Nephron (organoid): Measurements from ENCODE around the gene DDX59.

Experiments
- H3K27ac Mint-ChIP-seq, 3 experiments: 2 replicates each; pipeline ENCODE4 v1.8.0; 2020; ENCODE audit warnings: mixed read lengths in 3 of 3, mild to moderate bottlenecking in 2 of 3, moderate library complexity in 1 of 3
- H3K27me3 Mint-ChIP-seq: 2 replicates; pipeline ENCODE4 v1.8.0; 2021; ENCODE audit warnings: low read depth, mild to moderate bottlenecking, moderate library complexity, mixed read lengths
- H3K36me3 Mint-ChIP-seq: 2 replicates; pipeline ENCODE4 v1.8.0; 2020; ENCODE audit warnings: low read depth, mixed read lengths
- H3K4me1 Mint-ChIP-seq: 2 replicates; pipeline ENCODE4 v1.8.0; 2020; ENCODE audit warnings: mixed read lengths
- H3K4me3 Mint-ChIP-seq, 3 experiments: 2 replicates each; pipeline ENCODE4 v1.8.0; 2020; ENCODE audit warnings: mild to moderate bottlenecking in 3 of 3, mixed read lengths in 3 of 3, moderate library complexity in 2 of 3
- H3K9me3 Mint-ChIP-seq: 2 replicates; pipeline ENCODE4 v1.8.0; 2020; ENCODE audit warnings: mixed read lengths
- TF ChIP-seq, protein P1 (sequence below), 3 experiments: fragments of 200-600 bp; sonication (generic); IDR thresholded peaks; one replicate each; pipeline ENCODE4 v1.5.0; 2021; ENCODE audit warnings: antibody characterized with exemption in 3 of 3; ENCODE audit not compliant: unreplicated experiment in 3 of 3

The DDX59 gene

GRCh38 chr1:200626853-200627534 lies 42.7 kb downstream of the DDX59 start:
- H3K9me3 Mint-ChIP-seq, result no peaks in the 10 kb centered on the region
- no peaks in the 10 kb centered on the region for H3K27me3 Mint-ChIP-seq
- H3K4me3 Mint-ChIP-seq, result no peak overlapping the region
- no peak overlapping the region for H3K27ac Mint-ChIP-seq
- H3K4me1 Mint-ChIP-seq, result no peaks in the 10 kb centered on the region
- H3K36me3 Mint-ChIP-seq, result no peaks in the 10 kb centered on the region
- TF ChIP-seq, protein P1, sequence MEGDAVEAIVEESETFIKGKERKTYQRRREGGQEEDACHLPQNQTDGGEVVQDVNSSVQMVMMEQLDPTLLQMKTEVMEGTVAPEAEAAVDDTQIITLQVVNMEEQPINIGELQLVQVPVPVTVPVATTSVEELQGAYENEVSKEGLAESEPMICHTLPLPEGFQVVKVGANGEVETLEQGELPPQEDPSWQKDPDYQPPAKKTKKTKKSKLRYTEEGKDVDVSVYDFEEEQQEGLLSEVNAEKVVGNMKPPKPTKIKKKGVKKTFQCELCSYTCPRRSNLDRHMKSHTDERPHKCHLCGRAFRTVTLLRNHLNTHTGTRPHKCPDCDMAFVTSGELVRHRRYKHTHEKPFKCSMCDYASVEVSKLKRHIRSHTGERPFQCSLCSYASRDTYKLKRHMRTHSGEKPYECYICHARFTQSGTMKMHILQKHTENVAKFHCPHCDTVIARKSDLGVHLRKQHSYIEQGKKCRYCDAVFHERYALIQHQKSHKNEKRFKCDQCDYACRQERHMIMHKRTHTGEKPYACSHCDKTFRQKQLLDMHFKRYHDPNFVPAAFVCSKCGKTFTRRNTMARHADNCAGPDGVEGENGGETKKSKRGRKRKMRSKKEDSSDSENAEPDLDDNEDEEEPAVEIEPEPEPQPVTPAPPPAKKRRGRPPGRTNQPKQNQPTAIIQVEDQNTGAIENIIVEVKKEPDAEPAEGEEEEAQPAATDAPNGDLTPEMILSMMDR (IDR thresholded peaks at IDR 0.05; ENCODE audit: unreplicated experiment in 3 of 3), result no peak

- Mint-ChIP-seq H3K9me3 (no peaks in the 10 kb centered on the region), H3K4me3 (no peak overlapping the region)
- TF ChIP-seq, protein P1 (IDR thresholded peaks at IDR 0.05; ENCODE audit: unreplicated experiment in 3 of 3), result no peak
Measured at GRCh38 chr1:200625381-200625824, 44.3 kb downstream of the DDX59 start.

DNA sequence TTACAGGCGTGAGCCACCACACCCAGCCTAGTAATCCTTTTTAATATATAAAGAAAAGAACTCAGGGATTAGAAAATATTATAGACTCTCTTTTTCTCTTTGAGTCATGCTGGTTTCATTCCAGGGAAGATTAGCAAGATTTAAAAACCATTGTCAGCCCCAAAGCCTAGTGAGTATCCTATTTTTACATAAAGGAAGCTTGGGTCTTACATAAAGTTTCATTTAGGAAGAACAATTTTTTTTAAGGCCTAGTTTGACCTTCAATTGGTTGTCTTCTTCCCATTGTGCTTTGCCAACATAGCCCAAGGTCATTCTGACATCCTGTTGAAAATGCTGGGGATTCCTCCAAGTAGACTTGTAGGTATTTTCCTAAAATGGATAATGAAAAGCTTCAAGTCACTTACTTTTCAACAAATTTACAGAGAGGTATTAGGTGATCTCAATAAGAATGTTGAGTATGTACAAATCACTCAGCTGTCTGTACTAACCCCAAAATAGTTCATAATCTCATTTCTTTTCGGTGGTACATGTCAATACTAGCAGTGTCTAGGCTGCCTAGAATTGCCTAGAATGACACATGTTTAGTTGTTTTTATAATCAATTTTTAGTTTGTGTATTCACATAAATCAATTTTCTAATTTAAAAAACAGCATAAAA lies 44.9 kb downstream of the DDX59 start:
- peaks cover 4% of the 10 kb centered on the region for H3K4me1 Mint-ChIP-seq
- H3K9me3 Mint-ChIP-seq, result no peaks in the 10 kb centered on the region
- no peaks in the 10 kb centered on the region for H3K36me3 Mint-ChIP-seq
- no peak overlapping the region for H3K4me3 Mint-ChIP-seq
- H3K27me3 Mint-ChIP-seq, result no peaks in the 10 kb centered on the region
- no peak overlapping the region for H3K27ac Mint-ChIP-seq
- TF ChIP-seq, protein P1 (IDR thresholded peaks at IDR 0.05; ENCODE audit: unreplicated experiment in 3 of 3), result no peak

More at GRCh38 chr1:200625381-200625824, 44.3 kb downstream of the DDX59 start:
- Mint-ChIP-seq H3K27me3 (no peaks in the 10 kb centered on the region), H3K36me3 (no peaks in the 10 kb centered on the region), H3K27ac (no peak overlapping the region), H3K4me1 (no peaks in the 10 kb centered on the region)

DNA sequence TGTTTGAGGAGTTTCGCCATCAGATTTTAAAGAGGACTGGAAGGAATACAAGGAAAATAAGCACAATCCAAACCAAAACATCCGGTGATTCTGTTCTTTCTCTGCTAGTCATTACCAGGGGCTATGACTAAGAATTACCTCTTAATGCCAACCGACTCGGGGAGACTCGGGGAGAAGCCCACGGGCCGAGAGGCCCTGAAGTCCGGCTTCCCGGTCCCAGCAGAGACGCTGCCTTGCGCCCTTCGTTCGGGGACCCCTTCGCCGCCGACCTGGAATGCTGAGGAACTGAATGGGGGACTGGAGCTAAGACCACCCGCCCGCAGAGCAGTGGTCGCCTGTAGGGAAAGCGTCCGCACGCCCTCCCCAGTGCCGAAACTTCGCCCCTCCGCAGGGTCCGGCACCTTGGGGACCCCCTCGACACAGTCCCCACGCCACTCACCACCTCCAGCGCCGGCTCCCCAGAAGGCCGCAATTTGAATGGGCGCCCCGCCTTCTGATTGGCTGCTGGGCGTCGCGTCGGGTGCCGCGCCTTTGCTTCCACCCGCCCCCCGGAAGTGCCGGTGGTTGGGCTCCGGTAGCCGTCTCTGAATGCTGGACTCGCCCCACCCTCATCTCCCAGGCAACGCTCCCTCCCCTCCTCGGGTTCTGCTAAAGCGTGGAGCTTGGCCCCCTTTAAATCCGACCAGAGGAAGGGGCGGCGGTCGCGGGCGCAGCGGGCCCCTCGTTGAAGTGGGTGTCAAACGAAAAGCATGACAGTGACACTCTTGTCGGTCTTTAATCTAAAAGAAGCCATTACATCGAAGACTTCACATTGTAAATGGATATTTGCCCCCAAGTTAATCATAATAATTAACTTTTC lies 49.2 kb downstream of the DDX59 start, which contains the start of gene KIF14:
Gene KIF14 (minus strand): TSS at position 479 of the 859 bp plus-strand sequence. CDS start 2,028 bp downstream, outside the sequence.
- Mint-ChIP-seq H3K9me3 (no peaks in the 10 kb centered on the region), H3K36me3 (peaks cover 16% of the 10 kb centered on the region), H3K27me3 (no peaks in the 10 kb centered on the region)

DNA sequence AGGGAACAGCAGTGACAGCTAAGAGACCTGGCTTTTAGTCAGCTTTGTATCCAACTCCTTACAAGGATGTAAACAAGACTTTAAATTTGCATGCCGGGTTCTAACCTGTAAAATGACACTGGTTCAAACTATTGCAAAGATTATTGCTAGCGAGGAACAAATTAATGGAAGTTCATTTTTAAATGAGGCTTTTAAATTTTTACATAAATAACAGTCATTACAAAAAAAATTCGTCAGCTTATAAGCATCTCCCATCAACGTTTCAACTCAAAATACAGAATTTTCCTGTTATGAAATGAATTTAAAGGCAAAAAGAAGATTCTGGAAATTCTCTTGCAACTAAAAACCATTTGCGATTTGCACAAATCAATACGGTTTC lies 49.8 kb downstream of the DDX59 start:
- Mint-ChIP-seq H3K27ac (peak overlapping the region in 2 of 3 experiments; percentile 43 to 60), H3K36me3 (peaks cover 17% of the 10 kb centered on the region), H3K27me3 (no peaks in the 10 kb centered on the region), H3K9me3 (no peaks in the 10 kb centered on the region), H3K4me1 (peaks cover 16% of the 10 kb centered on the region), H3K4me3 (peak overlapping the region; percentile 97 to 98 (median 98))
- TF ChIP-seq, protein P1 (IDR thresholded peaks at IDR 0.05; ENCODE audit: unreplicated experiment in 3 of 3), result no peak

More for the DNA sequence above, 49.2 kb downstream of the DDX59 start, which contains the start of gene KIF14:
- Mint-ChIP-seq H3K27ac (peak within 1 kb of the TSS in 2 of 3 experiments; percentile 60 to 88), H3K4me1 (peaks cover 16% of the 10 kb centered on the region), H3K4me3 (peak within 1 kb of the TSS; percentile 97 to 98 (median 98))
- TF ChIP-seq, protein P1 (IDR thresholded peaks at IDR 0.05; ENCODE audit: unreplicated experiment in 3 of 3), result no peak
